HL-60/S4 treated with phorbol 12-myristate 13-acetate at 8.2 ng/mL for 4 days and 3 days (cell line): ENCODE data around the gene DOCK1.

Source experiments
- in situ Hi-C: fragments of 300-500 bp; cut with MboI; formaldehyde crosslinking; loops from 2 replicates; pipeline ENCODE4 v1.15.0; 2022; ENCODE audit warnings: low sequenced_read_pairs

The DOCK1 gene

DNA sequence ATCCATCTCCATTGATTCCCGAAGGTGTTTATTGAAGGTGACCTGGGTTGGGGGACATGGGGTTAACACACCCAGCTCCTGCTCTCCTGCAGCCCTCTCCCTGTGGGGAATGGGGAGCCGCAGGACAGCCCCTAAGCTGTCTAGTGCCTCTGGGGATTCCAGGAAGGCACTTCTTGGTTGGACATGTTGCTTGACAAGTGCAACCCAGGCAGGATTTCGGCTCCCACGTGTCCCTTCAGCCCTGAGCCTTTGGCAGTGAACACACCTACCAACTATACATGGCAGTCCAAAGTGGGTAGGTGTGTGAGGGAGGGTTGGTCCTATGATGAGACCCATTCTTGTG, 43.9 kb downstream of the DOCK1 start:
- in situ Hi-C loops, result no loop called here

DNA sequence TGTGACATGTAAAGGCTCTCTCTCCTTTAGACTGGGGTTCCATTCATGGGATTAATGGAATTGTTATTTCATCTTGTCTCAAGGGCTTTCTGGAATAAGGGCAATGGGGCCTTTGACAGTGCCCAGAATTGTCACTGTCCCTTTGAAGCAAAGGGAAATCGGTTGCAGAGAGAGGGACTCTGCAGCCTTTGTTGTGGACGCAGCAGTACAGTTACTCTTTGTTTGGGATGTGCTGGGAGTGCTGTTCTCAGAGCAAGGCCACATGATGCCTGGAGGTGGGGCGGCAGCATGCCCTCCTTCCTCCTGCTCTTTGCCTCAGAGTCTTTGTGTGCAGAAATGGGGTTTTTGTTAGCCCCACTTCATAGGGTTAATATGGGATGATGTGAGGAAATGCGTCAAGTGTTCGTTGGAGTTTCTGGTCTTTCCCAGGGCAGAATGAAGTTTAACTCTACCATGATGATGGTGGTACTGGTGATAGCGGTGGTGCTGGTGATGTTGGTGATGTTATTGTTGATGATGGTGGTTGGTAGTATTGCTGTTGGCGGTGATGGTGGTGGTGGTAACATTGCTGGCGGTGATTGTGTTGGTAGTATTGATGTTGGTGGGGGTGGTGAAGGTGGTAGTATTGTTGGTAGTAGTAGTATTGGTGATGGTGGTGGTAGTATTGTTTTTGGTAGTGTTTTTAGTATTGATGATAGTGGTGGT, 45.3 kb downstream of the DOCK1 start:
- in situ Hi-C loops, result no loop called here

DNA sequence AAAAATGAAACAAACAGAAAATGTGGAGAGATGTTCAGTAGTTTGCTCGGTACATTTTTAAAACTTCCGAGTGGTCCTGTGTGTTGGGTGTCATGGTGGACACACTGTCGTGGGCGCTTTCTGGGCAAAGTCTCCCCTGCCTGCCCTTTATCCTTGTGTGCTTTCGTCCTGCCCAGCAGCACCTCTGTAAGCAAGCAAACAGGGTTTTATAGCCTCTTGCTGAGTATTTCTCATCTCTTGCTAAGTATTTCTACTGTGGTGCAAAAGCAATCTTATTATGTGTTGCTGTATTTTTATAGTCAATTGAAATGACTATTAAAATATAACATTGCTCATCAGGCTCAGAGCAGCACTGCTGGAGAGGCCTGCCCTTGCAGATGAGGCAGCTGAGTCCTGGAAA, 48.7 kb downstream of the DOCK1 start:
- in situ Hi-C loops, result no loop called here

DNA sequence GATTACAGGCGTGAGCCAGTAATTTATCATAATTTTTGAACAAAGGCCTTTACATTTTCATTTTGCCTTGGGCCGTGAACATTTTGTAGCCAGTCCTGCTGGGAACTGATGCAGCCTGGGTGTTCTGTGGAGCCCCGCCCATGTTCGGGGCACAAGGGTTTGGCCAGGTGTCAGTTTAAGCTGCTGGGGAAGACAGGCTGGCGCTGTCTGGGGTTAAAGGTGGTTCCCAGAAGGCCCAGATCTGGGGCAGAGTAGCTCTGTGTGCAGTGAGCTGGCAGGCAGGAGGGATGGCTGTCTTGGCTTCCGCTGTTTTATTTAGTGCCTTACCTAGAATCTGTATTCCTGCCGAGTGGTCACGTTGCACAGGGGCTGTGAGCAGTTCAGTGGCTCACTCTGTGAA, 50.2 kb downstream of the DOCK1 start:
- in situ Hi-C loops, result no loop called here

DNA sequence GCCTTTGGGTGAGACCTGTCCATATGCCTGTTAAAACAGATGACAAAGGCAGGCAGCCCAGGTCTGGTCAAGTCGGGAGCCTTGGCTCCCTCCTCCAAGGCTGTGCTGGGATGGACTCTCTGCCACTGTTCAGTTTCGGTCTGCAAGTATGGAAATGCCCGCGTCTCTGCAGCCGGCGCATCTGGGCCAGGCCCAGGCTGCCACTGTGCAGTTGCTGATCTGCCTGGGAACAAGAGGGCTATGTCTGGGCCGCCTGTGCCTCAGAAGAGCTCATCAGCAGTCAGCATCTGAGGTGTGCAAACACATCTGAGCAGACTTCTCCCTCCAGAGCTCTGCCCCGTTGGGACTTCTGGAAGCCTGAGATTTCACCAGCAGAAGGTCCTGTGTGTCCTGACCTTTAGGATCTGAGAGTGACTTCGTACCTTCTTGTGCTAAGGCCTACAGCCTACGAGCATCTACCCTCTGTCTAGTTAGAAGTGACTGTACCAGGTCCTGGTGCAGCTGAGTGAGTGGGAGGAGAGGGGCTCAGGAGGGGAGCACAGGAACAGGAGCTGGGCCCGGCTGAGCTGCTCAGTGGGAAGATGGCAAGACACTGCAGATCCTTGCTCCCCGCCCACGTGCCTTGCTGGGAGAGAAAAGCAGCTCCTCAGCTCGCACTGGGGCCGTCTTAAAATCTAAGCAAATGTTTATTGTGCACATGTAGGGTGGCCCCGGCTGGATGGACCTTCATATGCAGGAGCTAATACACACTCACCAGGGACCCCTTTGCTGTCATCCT, 50.9 kb downstream of the DOCK1 start:
- in situ Hi-C loops, result no loop called here

DNA sequence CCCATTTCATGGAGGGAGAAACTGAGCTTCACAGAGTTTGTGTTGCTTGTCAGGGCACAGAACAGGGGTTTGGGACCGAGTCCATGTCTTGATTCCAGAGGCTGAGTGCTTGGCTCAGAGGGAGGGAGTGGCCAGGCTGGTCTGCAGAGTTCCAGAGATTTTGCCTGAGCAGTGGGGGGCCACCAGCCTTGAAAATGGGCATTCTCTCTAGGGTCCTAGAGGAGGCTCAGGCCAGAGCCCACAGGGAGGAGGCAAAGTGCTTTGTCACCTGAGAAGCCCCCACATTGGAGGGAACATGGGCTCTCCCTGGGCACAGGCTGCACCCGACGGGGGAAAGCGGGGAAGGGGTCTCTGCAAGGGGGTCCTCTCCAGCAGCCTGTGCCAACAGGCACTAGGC, 51.5 kb downstream of the DOCK1 start:
- in situ Hi-C loops, result no loop called here

DNA sequence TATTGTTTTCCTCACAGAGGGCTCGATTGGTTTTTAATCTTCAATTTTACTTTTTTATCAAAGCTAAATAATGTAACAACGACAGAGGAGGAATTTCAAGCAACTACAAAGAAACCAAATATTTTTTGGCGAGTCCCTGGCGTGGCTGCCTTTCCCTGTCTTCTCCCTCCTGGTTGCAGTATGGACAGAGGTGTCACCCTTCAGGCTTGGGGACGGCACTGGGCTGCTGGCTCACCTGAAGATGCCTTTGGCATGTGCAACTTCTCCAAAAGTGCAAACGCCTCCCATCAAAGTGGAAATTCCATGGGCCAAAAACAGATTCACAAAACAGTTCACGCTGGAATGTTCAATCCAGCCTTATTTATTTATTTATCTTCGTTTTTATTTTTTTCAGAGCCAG, 51.9 kb downstream of the DOCK1 start:
- in situ Hi-C loops, result no loop called here

DNA sequence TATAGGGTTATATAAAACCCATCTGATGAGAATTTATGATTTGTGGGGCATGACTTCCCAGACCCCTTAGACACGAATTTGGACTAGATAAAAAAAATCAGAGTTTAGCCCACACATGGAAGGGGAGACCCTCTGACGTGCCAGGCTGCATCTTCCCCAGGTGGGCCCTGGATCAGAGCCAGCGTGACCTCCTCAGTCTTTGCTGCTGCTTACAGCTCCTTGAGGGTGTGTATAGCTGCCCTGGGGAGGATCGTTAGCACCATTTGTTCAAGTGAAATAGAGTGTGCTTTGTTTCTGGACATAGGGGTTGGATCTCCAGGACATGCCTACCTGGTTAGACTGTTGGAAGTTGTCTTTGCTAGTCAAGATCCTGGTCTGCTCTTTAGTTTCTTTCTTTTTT, 54.2 kb downstream of the DOCK1 start:
- in situ Hi-C loops, result no loop called here

DNA sequence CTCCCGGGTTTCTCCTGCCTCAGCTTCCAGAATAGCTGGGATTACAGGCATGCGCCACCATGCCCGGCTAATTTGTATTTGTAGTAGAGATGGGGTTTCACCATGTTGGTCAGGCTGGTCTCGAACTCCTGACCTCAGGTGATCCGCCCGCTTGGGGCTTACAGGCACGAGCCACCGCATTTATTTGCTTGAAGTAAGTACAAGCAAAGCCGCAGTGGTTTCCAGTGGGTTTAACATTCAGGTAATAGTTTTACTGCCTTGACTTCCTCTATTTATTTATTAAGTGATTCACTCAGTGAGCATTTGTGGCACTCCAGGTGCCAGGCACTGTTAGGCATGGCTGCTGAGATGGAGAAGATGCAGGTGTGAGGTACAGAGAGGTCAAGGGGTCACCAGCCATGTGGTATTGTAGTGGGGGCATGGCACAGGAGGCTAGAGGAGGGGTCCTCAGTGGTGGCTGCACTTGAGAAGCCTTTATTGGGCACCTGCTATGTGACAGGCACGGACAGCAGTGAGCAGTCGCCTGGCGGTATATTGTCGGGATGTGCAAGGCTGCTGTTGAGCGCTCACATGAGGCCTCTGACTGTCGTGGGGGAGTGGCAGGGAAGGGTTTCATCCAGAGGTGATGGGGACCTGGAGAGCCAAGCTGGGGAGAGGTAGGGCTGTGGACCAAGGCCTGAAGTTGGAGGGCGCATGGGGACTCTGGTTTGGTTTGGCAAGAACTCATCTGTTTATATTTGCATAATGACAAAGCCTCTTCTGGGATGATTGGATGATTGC, 54.9 kb downstream of the DOCK1 start:
- in situ Hi-C loops, result no loop called here

DNA sequence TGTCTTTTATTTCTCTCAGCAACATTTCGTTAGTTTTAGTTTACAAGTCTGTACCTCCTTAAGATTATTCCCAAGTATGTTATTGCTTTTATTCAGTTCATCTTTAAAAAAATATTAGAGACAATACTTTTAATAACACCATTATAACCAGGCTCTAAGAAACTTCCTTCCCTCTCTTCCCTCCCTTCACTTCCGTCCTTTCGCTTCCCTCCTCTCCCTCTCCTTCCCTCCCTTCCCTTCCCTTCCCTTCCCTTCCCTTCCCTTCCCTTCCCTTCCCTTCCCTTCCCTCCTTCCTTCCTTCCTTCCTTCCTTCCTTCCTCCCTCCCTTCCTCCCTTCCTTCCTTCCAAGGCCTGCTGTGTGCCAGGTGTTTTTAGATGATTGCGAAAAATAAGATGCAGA, 58.1 kb downstream of the DOCK1 start:
- in situ Hi-C loops, result no loop called here

DNA sequence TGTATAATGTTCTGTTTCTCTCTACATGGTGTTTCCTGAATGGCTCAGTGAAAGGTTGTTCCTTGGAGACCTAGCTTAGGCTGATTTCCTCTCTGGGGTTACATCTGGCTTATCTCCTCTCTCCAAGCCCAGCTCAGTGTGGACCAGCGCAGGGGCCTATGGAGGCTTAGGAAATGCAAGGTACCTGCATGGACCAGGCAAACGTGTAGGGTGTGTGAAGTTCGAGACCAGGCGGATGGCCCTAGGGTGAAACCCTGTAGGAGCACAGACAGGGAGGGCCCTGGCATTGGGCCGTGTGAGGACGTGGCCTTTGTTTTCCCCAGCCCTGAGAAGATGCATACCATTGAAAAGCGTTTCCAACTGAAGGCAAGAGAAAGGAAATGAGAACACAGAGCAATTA, 59.0 kb downstream of the DOCK1 start:
- in situ Hi-C loops, result no loop called here

DNA sequence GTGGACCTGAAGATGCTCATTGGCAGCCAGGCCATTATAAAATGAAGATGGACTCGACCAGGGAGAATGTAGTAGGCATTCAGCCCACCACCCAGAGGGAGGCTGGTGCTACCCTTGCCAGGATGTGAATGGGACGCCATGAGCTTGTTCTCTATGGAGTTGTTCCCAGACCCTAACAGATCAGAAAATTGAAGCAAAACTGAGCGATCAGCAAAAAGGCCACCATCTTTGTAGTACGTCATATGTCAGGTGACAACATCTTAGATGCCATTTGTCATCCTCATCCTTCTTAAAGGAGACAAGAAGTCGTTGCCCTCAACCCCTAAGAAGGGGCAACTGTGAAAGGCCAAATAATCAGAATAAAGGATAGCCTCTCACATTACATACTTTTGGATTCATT, 61.7 kb downstream of the DOCK1 start:
- in situ Hi-C loops, result no loop called here

DNA sequence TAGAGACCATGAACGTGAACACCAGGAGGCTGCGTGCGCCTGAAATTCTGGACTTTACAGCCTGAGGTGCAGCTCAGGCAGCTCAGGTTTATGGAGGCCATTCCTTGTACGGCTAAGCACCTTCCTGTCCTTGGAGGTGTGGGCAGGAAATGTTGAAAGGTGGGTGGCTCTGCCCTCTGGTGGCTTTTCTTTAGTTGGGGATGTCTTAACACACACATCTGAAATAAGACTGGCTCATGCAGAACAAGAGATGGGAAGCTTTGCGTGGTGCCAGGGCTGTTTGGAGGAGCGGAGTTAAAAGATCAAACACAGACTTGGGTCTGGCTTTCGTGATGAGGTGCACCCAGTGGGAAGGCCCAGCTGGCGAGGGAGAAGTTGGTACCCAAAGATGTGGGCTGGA, 64.1 kb downstream of the DOCK1 start:
- in situ Hi-C loops, result no loop called here

DNA sequence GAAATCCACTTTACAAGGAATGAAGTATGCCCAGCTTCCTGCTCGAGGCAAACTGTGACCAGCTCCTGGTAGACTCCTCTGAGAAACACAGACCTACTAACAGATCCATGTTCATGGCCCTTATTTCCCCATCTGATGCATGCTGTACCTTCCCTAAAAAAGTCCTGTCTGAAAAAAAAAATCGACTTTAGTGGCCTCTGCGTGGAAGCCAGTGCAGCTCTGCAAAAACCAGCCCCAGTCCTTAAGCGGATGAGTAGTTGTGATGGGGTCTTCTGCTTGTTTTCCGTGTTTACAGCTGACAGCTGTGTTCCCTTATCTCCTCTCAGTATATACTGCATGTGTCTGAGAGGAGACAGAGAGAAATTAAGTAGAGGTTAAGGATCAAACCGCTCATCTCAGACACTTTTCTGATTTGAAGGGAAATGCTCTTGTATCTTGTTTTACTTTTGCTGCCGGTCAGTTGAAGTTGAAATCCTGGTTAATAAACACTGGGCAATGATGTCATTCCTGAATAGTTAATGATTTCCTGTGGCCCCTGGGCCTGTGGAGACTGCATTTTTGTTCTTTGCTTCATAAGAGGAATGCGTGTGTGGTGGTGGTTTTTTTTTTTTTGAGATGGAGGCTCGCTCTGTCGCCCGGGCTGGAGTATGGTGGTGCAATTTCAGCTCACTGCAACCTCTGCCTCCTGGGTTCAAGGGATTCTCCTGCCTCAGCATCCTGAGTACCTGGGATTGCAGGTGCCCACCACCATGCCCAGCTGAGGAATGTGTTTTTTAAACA, 67.6 kb downstream of the DOCK1 start:
- in situ Hi-C loops, result no loop called here

DNA sequence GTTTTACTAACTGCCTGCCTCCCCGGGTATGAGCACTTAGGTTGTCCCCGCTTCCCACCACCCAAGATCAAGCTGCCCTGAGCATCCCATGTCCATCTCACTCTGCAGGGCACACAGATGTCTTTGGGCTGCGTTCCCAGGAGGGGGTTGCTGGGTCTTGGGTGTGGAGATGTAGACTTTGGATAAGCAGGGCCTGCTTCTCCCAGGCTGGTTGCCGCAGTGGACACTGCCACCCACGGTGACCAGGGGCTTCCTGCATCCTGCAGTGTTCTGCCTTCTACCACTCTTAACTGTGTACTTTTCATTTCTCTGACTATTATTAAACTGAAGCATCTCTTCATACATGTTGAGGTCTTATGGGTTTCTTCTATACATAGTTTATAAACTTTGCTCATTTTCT, 70.0 kb downstream of the DOCK1 start:
- in situ Hi-C loops, result no loop called here

DNA sequence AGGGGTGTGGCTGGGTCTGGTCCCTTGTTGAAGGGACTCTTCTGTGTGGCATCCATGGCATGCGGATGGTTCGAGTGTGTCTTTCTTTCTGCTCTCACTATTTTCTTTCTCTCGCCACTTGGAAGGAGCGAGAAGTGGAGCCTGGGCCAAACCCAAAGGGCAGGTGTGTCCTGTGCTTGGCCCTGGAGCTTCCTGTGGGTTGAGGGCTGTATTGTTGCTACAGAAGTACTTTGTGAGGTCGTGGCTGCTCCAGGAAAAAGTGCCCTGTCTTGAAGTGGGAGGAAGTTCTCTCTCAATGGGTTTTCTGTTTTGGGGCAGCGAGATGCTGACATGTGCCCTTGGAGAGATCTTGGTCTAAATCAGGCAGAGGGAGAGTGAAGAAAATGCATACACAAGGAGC, 72.0 kb downstream of the DOCK1 start:
- in situ Hi-C loops, result no loop called here

DNA sequence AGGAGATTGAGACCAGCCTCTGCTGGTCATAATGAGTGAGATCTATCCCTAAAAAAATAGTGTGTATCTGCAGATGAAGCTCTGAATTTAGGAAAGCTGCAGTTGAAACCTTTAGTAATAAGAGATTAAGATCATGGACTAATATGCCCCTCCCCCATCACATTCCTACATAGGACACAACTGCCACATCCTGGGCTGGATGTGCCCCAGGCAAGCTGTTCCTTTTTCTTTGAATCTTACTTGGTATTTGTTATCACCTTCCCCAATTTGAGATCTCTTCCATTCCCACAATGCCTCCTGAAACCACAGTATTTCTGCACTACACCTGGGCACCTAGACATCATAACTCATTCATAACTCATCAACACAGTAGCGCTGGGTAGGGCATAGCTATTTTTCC, 74.1 kb downstream of the DOCK1 start:
- in situ Hi-C loops, result no loop called here

DNA sequence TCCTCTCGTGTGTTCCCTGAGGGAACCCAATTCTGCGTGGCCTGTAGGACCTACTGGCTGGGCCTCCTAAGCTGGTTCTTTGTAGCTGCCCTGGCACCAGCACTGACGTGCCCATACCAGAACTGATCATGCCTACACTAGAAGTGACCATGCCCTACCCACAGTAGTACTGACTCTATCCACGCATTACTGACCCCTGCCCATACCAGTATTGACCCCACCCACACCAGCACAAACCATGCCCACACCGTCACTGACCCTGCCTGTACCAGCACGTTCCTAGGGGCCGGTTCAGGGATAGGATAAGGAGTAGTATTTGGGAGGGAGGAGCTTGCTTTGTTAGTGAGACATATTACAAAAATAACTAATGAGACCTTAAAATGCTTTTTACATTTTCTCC, 88.0 kb downstream of the DOCK1 start:
- in situ Hi-C loops, result no loop called here

DNA sequence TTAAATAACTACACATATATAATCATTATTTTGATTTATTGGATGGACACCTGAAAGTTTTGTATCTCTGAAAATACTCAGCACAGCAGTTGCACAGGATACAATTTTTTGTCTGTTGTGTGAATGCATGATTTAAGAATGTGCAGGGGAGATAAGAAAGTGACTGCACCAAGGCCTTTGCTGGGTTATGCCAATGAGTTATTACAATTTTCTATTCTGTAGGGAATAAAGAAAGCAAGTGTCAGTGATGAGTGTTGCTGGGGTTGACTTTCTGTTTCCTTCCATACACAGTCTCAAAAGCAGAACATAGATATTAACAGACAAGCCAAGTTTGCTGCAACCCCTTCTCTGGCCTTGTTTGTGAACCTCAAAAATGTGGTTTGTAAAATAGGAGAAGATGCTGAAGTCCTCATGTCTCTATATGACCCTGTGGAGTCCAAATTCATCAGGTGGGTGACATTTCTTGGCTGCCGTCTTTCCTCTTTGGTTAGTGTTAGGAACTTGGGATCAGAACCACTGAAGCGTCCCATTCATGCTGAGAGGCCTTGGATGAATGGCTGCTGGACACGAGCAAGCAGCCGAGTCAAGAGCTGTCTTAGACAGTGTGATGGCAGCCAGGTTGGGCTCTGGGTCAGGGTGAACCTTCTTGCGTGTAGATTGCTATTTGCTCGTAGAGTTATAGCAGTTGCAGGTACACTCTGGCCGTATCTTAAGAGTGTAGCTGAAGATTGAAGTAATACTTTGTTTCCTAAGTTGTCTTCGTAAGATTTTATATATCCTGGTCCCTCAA, 92.8 kb downstream of the DOCK1 start:
- in situ Hi-C loops, result no loop called here

DNA sequence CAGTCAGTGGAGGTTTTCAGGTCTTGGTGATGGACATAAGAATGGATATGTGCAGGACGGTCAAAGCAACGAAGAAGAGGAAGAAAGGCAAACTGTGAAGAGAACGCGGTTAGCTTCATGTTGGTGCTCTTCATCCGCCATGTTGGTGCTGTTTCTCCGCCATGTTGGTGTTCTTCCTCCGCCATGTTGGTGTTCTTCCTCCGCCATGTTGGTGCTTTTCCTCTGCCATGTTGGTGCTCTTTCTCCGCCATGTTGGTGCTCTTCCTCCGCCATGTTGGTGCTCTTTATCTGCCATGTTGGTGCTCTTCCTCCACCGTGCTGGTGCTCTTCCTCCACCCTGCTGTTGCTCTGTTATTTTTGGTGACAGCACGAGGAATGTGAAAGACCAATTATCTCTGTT, 95.4 kb downstream of the DOCK1 start:
- in situ Hi-C loops, result no loop called here
